HepG2 (cell line): ENCODE data around the gene RNU7-1. TPM values are rescaled to one million over a fixed set of nuclear protein-coding genes. Genes with fewer than 3 reads are reported as not detected.

ENCODE experiments used
- IRF1 ChIP-seq: sonication (generic); formaldehyde crosslinking; IDR thresholded peaks from 2 replicates; pipeline ENCODE4 v1.4.0; 2020; ENCODE audit warnings: low read depth, mild to moderate bottlenecking, missing genetic modification reagents
- POLR2A ChIP-seq, 2 experiments: IDR thresholded peaks; 2 replicates each; pipeline ENCODE4 v1.6.1; 2011; ENCODE audit warnings: low read depth in 2 of 2, low read length in 2 of 2, mild to moderate bottlenecking in 1 of 2, moderate library complexity in 1 of 2; ENCODE audit not compliant: insufficient read depth in 1 of 2
- RNF219 ChIP-seq: sonication (generic); formaldehyde crosslinking; IDR thresholded peaks from 2 replicates; pipeline ENCODE4 v1.5.0; 2020; ENCODE audit warnings: mild to moderate bottlenecking, missing genetic modification reagents
- SNRNP70 ChIP-seq: fragments of 200-400 bp; formaldehyde crosslinking; IDR thresholded peaks from 2 replicates; pipeline ENCODE4 v1.6.1; 2017; ENCODE audit warnings: mild to moderate bottlenecking, low read depth, low read length, moderate library complexity
- TCF7L2 ChIP-seq: IDR thresholded peaks from 2 replicates; pipeline ENCODE4 v1.6.1; 2011; ENCODE audit warnings: mild to moderate bottlenecking, low read depth, low read length, moderate library complexity
- TSC22D2 ChIP-seq: sonication (generic); formaldehyde crosslinking; IDR thresholded peaks from 2 replicates; pipeline ENCODE4 v1.5.1; 2020; ENCODE audit warnings: missing genetic modification reagents, mild to moderate bottlenecking, borderline replicate concordance
- WIZ ChIP-seq: sonication (generic); formaldehyde crosslinking; IDR thresholded peaks from 2 replicates; pipeline ENCODE4 v1.5.1; 2020; ENCODE audit warnings: mild to moderate bottlenecking, missing genetic modification reagents
- ZBTB21 ChIP-seq: sonication (generic); formaldehyde crosslinking; IDR thresholded peaks from 2 replicates; pipeline ENCODE4 v1.4.0; 2020; ENCODE audit warnings: missing genetic modification reagents
- ZBTB49 ChIP-seq: sonication (generic); formaldehyde crosslinking; IDR thresholded peaks from 2 replicates; pipeline ENCODE4 v1.4.0; 2020; ENCODE audit warnings: missing genetic modification reagents, borderline replicate concordance
- ZNF124 ChIP-seq: sonication (generic); formaldehyde crosslinking; IDR thresholded peaks from 2 replicates; pipeline ENCODE4 v1.4.0; 2020; ENCODE audit warnings: missing genetic modification reagents
- ZNF280B ChIP-seq: sonication (generic); formaldehyde crosslinking; IDR thresholded peaks from 2 replicates; pipeline ENCODE4 v1.5.0; 2020; ENCODE audit warnings: missing genetic modification reagents, mild to moderate bottlenecking, borderline replicate concordance
- ZNF335 ChIP-seq: sonication (generic); formaldehyde crosslinking; IDR thresholded peaks from 2 replicates; pipeline ENCODE4 v1.4.0; 2020; ENCODE audit warnings: missing genetic modification reagents
- ZNF549 ChIP-seq: sonication (generic); formaldehyde crosslinking; IDR thresholded peaks from 2 replicates; pipeline ENCODE4 v1.5.0; 2020; ENCODE audit warnings: missing genetic modification reagents
- ZNF556 ChIP-seq: sonication (generic); formaldehyde crosslinking; IDR thresholded peaks from 2 replicates; pipeline ENCODE4 v1.4.0; 2020; ENCODE audit warnings: mild to moderate bottlenecking, missing genetic modification reagents, borderline replicate concordance
- polyA plus RNA-seq, 8 experiments: library from polyadenylated mRNA; depleted of rRNA in 3 of 8; stranded (reverse) in 7 of 8; unstranded in 1 of 8; fragments of >200 nt; fragmentation: Illumina TruSeq in 4 of 8; extraction: Trizol in 4 of 8; gene quantifications; 2 replicates each; pipeline versions ENCODE4 v1.2.1 to v1.2.3, GENCODE V29; 2011 to 2016; ENCODE audit warnings: low read depth in 4 of 8, missing spikeins in 1 of 8, mixed read lengths in 1 of 8; ENCODE audit not compliant: insufficient read depth in 1 of 8
- total RNA-seq, 5 experiments: library from RNA; depleted of rRNA; stranded (reverse); fragments of >200 nt; fragmentation: Illumina TruSeq; extraction: Trizol; gene quantifications; 2 replicates each; pipeline ENCODE4 v1.2.3, GENCODE V29; 2016; ENCODE audit warnings: low read depth in 1 of 5
- TF ChIP-seq, protein P1 (sequence below): sonication (generic); formaldehyde crosslinking; IDR thresholded peaks from 2 replicates; pipeline ENCODE4 v1.4.0; 2020; ENCODE audit warnings: mild to moderate bottlenecking, missing genetic modification reagents, borderline replicate concordance

Gene RNU7-1
- total and polyA plus RNA-seq, 2 of the 13 experiments (the other 11 are each of a cell fraction or from before 2014, with no cell fraction given): not detected

GRCh38 chr12:6944381-6945186 lies 968 bp downstream of the RNU7-1 start (continued):
- TF ChIP-seq TCF7L2: no peak
- no peak for TF ChIP-seq ZNF335 (CRISPR knock-in tag)
- no peak for TF ChIP-seq ZNF556 (CRISPR knock-in tag)
- TF ChIP-seq IRF1 (CRISPR knock-in tag): no peak
- no peak for TF ChIP-seq ZNF280B
- no peak for TF ChIP-seq ZNF549
- TF ChIP-seq SNRNP70: no peak
- TF ChIP-seq ZBTB21 (CRISPR knock-in tag): peak; percentile 20; the same call in 1 of the 2 replicates
- no peak for TF ChIP-seq ZBTB49 (CRISPR knock-in tag)
- no peak for TF ChIP-seq RNF219
- no peak for TF ChIP-seq TSC22D2 (CRISPR knock-in tag)
- TF ChIP-seq WIZ (CRISPR knock-in tag): no peak
- TF ChIP-seq POLR2A (IDR thresholded peaks at IDR 0.05; ENCODE audit: insufficient read depth in 1 of 2, low read depth in 2 of 2, low read length in 2 of 2): no peak
- TF ChIP-seq, protein P1, sequence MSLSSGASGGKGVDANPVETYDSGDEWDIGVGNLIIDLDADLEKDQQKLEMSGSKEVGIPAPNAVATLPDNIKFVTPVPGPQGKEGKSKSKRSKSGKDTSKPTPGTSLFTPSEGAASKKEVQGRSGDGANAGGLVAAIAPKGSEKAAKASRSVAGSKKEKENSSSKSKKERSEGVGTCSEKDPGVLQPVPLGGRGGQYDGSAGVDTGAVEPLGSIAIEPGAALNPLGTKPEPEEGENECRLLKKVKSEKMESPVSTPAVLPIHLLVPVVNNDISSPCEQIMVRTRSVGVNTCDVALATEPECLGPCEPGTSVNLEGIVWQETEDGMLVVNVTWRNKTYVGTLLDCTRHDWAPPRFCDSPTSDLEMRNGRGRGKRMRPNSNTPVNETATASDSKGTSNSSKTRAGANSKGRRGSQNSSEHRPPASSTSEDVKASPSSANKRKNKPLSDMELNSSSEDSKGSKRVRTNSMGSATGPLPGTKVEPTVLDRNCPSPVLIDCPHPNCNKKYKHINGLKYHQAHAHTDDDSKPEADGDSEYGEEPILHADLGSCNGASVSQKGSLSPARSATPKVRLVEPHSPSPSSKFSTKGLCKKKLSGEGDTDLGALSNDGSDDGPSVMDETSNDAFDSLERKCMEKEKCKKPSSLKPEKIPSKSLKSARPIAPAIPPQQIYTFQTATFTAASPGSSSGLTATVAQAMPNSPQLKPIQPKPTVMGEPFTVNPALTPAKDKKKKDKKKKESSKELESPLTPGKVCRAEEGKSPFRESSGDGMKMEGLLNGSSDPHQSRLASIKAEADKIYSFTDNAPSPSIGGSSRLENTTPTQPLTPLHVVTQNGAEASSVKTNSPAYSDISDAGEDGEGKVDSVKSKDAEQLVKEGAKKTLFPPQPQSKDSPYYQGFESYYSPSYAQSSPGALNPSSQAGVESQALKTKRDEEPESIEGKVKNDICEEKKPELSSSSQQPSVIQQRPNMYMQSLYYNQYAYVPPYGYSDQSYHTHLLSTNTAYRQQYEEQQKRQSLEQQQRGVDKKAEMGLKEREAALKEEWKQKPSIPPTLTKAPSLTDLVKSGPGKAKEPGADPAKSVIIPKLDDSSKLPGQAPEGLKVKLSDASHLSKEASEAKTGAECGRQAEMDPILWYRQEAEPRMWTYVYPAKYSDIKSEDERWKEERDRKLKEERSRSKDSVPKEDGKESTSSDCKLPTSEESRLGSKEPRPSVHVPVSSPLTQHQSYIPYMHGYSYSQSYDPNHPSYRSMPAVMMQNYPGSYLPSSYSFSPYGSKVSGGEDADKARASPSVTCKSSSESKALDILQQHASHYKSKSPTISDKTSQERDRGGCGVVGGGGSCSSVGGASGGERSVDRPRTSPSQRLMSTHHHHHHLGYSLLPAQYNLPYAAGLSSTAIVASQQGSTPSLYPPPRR: no peak; the same call in 1 of the 2 replicates
- TF ChIP-seq ZNF124 (CRISPR knock-in tag): no peak
